KMS-11 (cell line): ENCODE data around the gene GPC3.

ENCODE experiments used
- H2AFZ ChIP-seq: fragments of 200-600 bp; sonication (generic); 2 replicates; pipeline ENCODE4 v1.6.1; 2016; ENCODE audit warnings: antibody characterized with exemption, mixed run types, low read depth
- H3K27ac ChIP-seq: fragments of 200-600 bp; sonication (generic); 2 replicates; pipeline ENCODE4 v1.6.1; 2016; ENCODE audit warnings: mild to moderate bottlenecking, mixed run types
- H3K27me3 ChIP-seq: fragments of 200-600 bp; sonication (generic); 2 replicates; pipeline ENCODE4 v1.6.1; 2017; ENCODE audit warnings: mild to moderate bottlenecking, low read depth, mixed run types, moderate library complexity; ENCODE audit not compliant: insufficient read depth
- H3K36me3 ChIP-seq: fragments of 200-600 bp; sonication (generic); 2 replicates; pipeline ENCODE4 v1.6.1; 2017; ENCODE audit warnings: mild to moderate bottlenecking, mixed run types; ENCODE audit not compliant: insufficient read depth
- H3K4me1 ChIP-seq: fragments of 200-600 bp; sonication (generic); 2 replicates; pipeline ENCODE4 v1.6.1; 2016; ENCODE audit warnings: mild to moderate bottlenecking, low read depth, mixed run types; ENCODE audit not compliant: poor library complexity, severe bottlenecking
- H3K4me2 ChIP-seq: fragments of 200-600 bp; sonication (generic); 2 replicates; pipeline ENCODE4 v1.7.0; 2016; ENCODE audit warnings: mild to moderate bottlenecking, mixed run types
- H3K4me3 ChIP-seq: fragments of 200-600 bp; sonication (generic); IDR thresholded peaks from 2 replicates; pipeline ENCODE4 v1.6.1; 2017; ENCODE audit warnings: low read depth, low read length, mixed read lengths; ENCODE audit not compliant: insufficient read depth
- H3K79me2 ChIP-seq: fragments of 200-600 bp; sonication (generic); 2 replicates; pipeline ENCODE4 v1.6.1; 2016; ENCODE audit warnings: low read depth, mixed run types; ENCODE audit not compliant: insufficient read depth
- H3K9ac ChIP-seq: fragments of 200-600 bp; sonication (generic); 2 replicates; pipeline ENCODE4 v1.6.1; 2016; ENCODE audit warnings: mild to moderate bottlenecking, mixed run types
- H4K20me1 ChIP-seq: fragments of 200-600 bp; sonication (generic); 2 replicates; pipeline ENCODE4 v1.6.1; 2016; ENCODE audit warnings: mild to moderate bottlenecking, mixed run types; ENCODE audit not compliant: insufficient read depth
- TF ChIP-seq, protein P1 (sequence below): fragments of 200-600 bp; sonication (generic); conservative IDR thresholded peaks from 2 replicates; pipeline ENCODE4 v1.6.1; 2017; ENCODE audit warnings: low read depth, mild to moderate bottlenecking, antibody characterized with exemption, low read length, moderate library complexity, mixed read lengths

The GPC3 gene

GRCh38 chrX:133610056-133610455 is 375.3 kb downstream of the GPC3 start:
- Histone ChIP-seq H3K27me3 (no peaks in the 10 kb centered on the region), H4K20me1 (no peaks in the 10 kb centered on the region), H3K27ac (no peak overlapping the region), H3K4me1 (peaks cover 27% of the 10 kb centered on the region), H3K79me2 (no peaks in the 10 kb centered on the region), H2AFZ (no peak overlapping the region), H3K4me2 (no peak overlapping the region), H3K9ac (no peak overlapping the region), H3K4me3 (no peak overlapping the region), H3K36me3 (no peaks in the 10 kb centered on the region)
- TF ChIP-seq, protein P1, sequence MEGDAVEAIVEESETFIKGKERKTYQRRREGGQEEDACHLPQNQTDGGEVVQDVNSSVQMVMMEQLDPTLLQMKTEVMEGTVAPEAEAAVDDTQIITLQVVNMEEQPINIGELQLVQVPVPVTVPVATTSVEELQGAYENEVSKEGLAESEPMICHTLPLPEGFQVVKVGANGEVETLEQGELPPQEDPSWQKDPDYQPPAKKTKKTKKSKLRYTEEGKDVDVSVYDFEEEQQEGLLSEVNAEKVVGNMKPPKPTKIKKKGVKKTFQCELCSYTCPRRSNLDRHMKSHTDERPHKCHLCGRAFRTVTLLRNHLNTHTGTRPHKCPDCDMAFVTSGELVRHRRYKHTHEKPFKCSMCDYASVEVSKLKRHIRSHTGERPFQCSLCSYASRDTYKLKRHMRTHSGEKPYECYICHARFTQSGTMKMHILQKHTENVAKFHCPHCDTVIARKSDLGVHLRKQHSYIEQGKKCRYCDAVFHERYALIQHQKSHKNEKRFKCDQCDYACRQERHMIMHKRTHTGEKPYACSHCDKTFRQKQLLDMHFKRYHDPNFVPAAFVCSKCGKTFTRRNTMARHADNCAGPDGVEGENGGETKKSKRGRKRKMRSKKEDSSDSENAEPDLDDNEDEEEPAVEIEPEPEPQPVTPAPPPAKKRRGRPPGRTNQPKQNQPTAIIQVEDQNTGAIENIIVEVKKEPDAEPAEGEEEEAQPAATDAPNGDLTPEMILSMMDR: no peak

DNA sequence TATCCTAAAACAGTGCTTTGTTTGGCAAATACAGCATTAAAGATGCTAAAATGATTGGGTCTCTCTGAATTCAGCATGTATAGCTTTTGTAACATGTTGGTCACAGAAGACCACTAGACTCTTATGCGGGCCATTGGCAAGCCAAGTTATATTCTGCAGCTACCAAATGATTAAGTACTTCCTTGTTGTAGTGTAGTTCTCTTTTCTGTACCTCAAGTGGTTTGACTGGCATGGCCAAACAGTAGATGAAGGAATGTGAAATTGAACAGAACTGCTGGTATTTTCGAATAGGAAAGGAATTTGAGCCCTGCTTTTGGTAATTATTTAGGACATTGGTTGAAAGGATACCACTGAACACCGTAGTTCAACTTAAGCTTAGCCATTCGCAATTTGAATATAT is 376.2 kb downstream of the GPC3 start:
- H4K20me1 ChIP-seq: no peaks in the 10 kb centered on the region
- no peaks in the 10 kb centered on the region for H3K36me3 ChIP-seq
- H3K4me2 ChIP-seq: peak overlapping the region; percentile 33; the same call in 1 of the 2 replicates
- TF ChIP-seq, protein P1: no peak
- H3K27me3 ChIP-seq: no peaks in the 10 kb centered on the region
- peaks cover 27% of the 10 kb centered on the region for H3K4me1 ChIP-seq
- H3K27ac ChIP-seq: no peak overlapping the region; the same call in 1 of the 2 replicates
- H3K4me3 ChIP-seq: no peak overlapping the region
- no peak overlapping the region; the same call in 1 of the 2 replicates for H2AFZ ChIP-seq
- H3K79me2 ChIP-seq: no peaks in the 10 kb centered on the region
- H3K9ac ChIP-seq: no peak overlapping the region

GRCh38 chrX:133608406-133608805 is 377.0 kb downstream of the GPC3 start:
- Histone ChIP-seq H3K9ac (no peak overlapping the region), H2AFZ (no peak overlapping the region), H3K79me2 (no peaks in the 10 kb centered on the region), H3K4me1 (peaks cover 27% of the 10 kb centered on the region), H4K20me1 (no peaks in the 10 kb centered on the region), H3K27ac (peak overlapping the region; percentile 33; the same call in 1 of the 2 replicates), H3K4me3 (no peak overlapping the region), H3K4me2 (peak overlapping the region; percentile 45; the same call in 1 of the 2 replicates), H3K36me3 (no peaks in the 10 kb centered on the region), H3K27me3 (no peaks in the 10 kb centered on the region)
- TF ChIP-seq, protein P1: no peak

GRCh38 chrX:133607419-133608348 is 377.7 kb downstream of the GPC3 start:
- peak overlapping the region; percentile 33; the same call in 1 of the 2 replicates for H3K27ac ChIP-seq
- H3K4me3 ChIP-seq: no peak overlapping the region
- H3K27me3 ChIP-seq: no peaks in the 10 kb centered on the region
- TF ChIP-seq, protein P1: no peak
- peak overlapping the region; percentile 45; the same call in 1 of the 2 replicates for H3K4me2 ChIP-seq
- H3K4me1 ChIP-seq: peaks cover 27% of the 10 kb centered on the region
- no peak overlapping the region for H3K9ac ChIP-seq
- peak overlapping the region; percentile 14; the same call in 1 of the 2 replicates for H2AFZ ChIP-seq
- no peaks in the 10 kb centered on the region for H4K20me1 ChIP-seq
- H3K79me2 ChIP-seq: no peaks in the 10 kb centered on the region
- no peaks in the 10 kb centered on the region for H3K36me3 ChIP-seq
